Peyer's patch (tissue), 4 donors: ENCODE results near the gene PACS1.

Experiments
- POLR2A ChIP-seq, 2 donors: fragments of 450-650 bp; IDR thresholded peaks; one replicate each; pipeline ENCODE4 v1.5.1; 2017; ENCODE audit warnings: antibody characterized with exemption in 2 of 2, mild to moderate bottlenecking in 2 of 2, moderate library complexity in 2 of 2
- TF ChIP-seq, protein P1 (sequence below), 6 experiments: fragments of 450-650 bp in 4 of 6; fragments of 200-600 bp in 2 of 6; sonication (generic) in 1 of 6; IDR thresholded peaks; one replicate each; pipeline ENCODE4 v1.5.1; 2017 to 2019; ENCODE audit warnings: antibody characterized with exemption in 6 of 6, mild to moderate bottlenecking in 3 of 6, moderate library complexity in 1 of 6

DNA sequence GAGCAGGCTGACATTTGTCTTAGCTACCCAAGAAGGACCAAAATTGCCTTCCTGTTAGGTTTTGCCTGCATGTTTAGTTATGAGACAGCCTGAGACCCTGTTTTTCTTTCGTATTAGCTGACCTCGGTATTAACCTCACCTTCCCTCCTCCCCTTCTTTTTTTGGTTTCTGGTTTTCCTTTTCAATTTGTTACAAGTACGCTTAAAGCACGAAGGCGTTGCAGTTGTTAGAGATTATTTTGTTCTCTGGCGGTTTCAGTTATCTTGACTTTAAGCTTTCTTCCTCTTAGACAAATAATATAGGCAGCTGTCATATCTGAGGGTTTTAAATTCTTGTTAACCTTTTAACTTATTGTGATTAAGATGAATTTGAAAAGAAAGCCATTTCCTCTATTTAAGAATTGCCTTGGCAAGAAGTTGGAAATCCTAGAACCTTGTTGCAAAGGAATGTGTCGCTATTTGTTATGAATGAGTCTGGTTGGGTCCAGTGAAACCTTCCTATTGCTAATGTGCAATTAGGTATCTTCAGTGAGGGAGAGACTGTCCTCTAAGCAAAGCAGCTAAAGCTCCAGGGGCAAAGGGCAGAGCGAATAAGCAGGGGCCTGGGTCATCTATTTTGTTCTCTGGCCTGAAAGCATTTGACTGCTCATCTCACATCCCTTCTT, 45.7 kb downstream of the PACS1 start:
- TF ChIP-seq, protein P1, sequence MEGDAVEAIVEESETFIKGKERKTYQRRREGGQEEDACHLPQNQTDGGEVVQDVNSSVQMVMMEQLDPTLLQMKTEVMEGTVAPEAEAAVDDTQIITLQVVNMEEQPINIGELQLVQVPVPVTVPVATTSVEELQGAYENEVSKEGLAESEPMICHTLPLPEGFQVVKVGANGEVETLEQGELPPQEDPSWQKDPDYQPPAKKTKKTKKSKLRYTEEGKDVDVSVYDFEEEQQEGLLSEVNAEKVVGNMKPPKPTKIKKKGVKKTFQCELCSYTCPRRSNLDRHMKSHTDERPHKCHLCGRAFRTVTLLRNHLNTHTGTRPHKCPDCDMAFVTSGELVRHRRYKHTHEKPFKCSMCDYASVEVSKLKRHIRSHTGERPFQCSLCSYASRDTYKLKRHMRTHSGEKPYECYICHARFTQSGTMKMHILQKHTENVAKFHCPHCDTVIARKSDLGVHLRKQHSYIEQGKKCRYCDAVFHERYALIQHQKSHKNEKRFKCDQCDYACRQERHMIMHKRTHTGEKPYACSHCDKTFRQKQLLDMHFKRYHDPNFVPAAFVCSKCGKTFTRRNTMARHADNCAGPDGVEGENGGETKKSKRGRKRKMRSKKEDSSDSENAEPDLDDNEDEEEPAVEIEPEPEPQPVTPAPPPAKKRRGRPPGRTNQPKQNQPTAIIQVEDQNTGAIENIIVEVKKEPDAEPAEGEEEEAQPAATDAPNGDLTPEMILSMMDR (IDR thresholded peaks at IDR 0.05) = no peak
- no peak for TF ChIP-seq POLR2A (IDR thresholded peaks at IDR 0.05)
